ENCODE results near the gene TUBGCP5. TPM values are rescaled to one million over a fixed set of nuclear protein-coding genes. Genes with fewer than 3 reads are reported as not detected.
"Not testable (repeated sequence)": the region's sequence is repeated elsewhere in the genome, so short reads cannot be mapped to it uniquely, and the experiment has no call there.

Gene TUBGCP5
- 13.9 TPM for total RNA-seq

DNA sequence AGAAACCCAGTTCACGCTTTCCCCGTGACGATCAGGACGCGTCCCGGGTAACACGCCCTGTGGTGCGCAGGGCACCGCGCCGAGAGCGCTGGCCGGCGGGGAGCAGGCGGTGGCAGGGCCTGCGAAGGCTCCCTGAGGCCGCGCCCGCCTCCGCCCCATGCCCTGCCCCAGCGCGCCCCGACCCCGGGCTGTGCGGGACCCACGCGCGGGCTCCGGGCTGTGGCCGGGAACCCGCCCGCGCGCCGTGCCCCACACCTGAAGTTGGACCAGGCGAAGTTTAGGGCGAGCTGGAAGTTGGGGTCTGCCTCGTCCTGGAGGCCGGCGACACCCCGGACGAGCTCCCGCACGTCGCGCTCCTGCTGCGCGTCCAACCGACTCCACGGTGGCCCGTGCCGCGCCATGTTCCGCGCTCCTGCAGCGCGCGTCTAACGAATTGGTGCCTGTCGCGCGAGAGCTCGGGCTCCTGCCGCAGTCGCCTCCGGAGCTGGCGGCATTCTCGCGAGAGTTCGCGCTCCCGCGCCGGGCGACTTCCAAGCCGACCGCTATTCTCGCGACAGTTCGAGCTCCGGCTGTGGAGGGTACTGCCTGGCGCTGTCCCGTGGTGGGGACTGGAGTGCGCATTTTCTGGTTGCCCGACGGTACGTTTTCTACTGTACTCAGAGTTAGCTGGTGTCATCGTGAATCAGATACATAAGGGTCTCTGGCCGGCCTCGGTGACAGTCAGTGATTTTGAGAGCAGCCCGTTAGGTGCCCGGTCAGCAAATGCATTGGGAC is at the start of gene TUBGCP5:
Gene TUBGCP5, minus strand, starts transcription at position 427 of the 774 bp plus-strand sequence. Its CDS starts 26 bp downstream, at position 401.
- ATAC-seq = peak; percentile 97

DNA sequence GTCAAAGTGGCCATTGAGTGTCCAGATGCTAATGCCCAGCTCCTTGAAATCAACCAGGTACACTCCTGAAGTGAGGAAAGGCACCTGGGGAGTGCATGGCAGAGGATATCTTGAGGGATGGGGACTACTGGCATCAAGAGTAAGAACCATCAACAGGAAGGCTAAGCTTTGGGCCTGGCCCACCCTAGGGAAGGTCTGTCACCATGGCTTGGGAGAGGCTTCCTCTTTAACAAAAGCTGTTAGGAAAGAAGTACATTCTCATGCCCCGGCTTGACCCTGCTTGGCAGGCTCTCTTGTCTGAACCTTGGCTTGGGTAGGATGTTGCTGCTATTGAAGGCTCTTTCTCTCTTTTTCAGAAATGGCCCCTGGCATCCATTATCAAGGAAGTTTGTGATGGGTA is 43.7 kb upstream of the TUBGCP5 start:
- no peak for ATAC-seq

DNA sequence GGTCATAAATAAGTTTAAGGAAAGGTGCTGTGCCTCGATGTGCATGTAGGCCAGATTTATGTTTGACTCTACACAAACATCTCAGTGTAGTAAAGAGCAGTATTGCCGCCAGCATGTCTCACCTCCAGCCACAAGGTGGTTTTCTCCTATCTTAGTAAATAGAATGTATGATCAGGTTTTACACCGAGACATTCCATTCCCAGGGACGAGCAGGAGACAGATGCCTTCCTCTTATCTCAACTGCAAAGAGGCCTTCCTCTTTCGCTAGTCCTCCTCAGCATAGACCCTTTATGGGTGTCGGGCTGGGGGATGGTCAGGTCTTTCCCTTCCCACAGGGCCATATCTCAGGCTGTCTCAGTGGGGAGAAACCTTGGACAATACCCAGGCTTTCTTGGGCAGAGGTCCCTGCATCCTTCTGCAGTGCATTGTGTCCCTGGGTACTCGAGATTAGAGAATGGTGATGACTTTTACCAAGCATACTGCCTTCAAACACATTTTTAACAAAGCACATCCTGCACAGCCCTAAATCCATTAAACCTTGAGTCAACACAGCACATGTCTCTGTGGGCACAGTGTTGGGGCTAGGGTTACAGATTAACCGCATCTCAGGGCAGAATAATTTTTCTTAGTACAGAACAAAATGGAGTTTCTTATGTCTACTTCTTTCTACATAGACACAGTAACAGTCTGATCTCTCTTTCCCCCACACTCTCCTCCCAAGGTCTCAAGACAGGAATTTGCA is 42.8 kb upstream of the TUBGCP5 start:
- ATAC-seq = not testable (repeated sequence)

DNA sequence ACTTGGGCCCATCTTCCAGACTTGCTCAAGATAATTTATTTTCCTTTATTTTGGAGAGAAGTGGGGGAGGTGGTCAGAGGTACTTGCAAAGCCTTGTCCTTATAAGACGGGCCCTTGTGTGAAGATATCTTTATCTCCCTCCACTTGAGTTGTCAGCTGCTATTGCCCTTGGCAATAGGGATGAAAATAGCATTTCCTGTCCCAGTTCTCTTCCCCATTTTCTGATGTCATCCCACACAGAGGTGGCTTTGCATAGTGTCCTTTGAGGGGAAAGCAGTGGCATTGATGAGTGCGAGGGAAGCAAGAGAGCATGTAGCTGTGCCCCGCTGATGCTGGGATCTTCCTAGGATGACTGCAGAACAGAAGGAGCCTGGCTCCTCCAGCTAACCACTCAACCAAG is 41.9 kb upstream of the TUBGCP5 start:
- no peak for ATAC-seq

DNA sequence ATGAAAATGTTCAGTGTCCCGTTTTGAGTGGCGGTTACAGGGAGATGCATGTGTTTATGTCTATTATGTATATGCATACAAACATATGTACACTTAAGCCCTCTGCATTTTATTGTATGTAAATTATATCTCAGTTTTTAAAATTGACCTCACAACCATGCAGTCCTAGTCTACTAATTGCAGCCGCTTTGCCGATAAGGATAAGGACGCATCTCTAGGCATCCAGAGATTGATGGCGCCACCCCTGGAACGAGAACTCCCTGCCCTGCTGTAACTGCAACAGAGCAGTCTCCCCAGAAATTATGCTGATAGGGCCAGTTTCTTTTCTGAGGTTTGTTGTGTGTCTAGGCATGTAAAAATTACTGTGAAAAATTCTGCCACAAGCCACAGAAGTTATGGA is 40.4 kb upstream of the TUBGCP5 start:
- ATAC-seq = no peak

DNA sequence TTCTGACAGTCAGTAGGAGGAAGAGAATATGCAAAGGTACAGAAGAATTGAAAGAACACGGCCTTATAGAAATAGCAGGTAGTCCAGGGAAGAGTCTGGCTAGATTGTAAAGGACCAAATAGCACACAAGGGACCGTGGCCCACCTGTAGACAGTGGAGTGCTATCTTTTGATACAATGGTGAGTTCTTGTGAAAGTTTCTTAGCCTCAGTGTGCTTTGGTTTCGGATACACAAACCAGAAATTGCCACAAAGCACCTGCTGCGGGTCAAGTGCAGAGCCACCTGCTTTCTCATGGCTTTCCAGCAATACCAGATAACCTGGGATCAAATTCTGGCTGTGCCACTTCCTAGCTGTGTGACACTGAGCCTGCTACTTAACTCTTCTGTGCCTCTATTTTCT is 36.6 kb upstream of the TUBGCP5 start:
- ATAC-seq = no peak

DNA sequence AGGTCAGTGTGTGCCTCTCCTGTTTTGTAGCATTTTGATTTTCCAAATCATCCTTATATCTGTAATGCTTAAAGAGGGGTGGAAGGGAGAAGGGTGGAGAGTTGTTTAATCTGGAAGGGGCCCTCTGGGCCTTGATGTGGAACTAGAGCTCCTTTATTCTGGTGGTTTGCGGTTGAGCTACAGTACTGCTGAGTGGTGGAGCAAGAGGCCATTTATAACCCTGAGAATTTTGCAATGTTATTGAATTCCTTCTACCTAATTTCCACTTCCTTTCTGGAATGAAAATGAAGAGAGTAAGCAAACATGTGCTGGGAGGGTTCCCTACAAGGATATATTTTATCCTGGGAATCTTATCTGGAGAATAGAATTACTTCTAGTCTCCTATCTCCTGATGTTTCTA is 35.3 kb upstream of the TUBGCP5 start:
- ATAC-seq = no peak

DNA sequence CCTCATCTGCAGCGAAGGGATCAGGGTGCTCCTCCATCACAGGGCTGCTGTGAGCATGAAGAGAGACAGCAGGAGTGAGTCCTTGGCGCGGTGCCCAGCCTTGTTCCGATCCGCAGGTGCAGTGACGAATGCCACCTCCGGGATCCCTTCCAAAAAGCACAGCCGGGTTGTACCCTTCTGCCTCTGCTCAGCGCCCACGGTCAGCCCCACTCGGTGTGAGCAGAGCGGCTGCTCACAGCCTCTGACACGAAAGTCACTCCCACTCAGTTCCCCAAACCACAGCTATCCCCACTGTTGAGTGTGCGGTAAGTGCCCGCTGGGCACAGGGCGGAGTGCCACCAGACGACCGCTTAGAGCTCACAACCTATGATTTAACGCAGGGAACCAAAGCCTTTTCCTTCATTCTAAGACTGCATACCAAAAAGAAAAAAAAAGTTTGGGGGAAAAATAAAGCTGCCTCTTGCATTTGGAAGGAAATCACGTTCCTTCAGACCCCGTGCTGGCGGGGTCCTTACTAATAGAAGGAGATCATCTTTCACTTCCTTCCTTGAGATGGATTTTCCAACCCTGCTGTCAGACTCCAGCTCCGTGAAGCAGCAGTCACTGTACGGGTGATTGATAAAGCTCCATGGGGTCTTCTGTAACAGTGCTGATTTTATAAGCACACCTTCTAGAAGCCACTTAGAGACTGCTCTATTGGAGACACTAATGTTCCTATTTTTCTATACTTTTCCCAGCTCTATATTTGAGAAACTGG is 34.7 kb upstream of the TUBGCP5 start:
- ATAC-seq = peak; percentile 37

DNA sequence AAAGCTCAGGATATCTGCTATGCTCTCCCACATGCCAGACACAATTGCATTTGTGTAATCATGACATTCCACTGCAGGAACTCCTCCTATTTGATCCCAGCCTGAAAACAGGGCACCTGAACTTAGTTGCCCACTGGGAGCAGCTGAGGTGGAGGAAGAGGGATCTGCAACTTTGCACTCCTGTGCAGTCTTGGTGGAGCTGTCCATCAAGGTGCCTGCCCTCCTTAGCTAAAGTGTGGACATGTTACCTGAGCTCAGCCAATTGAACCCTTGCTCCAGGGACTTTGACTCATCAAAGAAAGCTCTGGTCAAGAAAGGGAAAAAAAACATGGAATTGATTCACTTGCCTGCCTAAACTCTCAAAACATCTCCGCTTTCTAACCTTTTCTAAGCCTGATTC is 33.3 kb upstream of the TUBGCP5 start:
- ATAC-seq = no peak

DNA sequence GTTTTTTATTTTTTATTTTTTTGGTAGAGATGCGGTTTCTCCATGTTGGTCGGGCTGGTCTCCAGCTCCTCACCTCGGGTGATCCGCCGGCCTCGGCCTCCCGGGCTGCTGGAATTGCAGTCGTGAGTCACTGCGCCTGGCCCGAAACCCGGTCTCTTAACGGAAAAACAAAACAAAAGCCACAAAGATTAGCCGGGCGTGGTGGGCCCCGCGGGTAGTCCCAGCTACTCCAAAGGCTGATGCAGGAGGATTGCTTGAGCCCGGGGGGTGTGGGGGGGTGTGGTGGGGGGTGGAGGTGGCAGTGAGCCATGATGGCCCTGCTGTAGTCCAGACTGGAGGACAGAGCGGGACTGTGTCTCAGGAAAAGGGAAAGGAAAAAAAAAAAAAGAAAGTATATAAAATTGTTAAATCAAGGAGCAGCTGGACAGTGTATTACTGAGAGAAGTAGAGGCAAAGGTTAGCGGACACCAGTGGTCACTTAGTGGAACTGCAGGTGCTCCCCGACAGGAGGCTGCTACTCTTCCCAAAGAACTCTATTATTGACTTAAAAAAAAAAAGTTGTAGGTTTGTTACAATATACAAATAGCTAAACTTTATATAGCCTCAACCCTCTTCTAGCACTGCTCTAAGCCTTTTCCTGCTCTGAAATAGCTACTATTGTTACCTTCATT is 30.3 kb upstream of the TUBGCP5 start:
- no peak for ATAC-seq

DNA sequence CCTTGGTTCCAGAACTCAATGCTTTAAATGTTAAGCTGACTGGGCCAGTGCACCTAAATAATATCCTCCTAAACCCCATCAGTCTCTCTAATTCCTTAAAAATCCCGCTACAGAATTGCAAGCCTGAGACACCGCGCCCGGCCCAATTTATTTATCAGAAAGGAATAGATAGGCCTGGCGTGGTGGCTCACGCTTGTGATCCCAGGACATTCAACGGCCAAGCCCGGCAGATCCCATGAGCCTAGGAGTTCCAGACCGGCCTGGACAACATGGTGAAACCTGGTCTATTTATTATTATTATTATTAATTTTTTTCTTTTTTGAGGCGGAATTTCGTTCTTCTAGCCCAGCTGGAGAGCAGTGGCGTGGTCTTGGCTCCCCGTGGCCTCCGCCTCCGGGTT is 28.0 kb upstream of the TUBGCP5 start:
- no peak for ATAC-seq

DNA sequence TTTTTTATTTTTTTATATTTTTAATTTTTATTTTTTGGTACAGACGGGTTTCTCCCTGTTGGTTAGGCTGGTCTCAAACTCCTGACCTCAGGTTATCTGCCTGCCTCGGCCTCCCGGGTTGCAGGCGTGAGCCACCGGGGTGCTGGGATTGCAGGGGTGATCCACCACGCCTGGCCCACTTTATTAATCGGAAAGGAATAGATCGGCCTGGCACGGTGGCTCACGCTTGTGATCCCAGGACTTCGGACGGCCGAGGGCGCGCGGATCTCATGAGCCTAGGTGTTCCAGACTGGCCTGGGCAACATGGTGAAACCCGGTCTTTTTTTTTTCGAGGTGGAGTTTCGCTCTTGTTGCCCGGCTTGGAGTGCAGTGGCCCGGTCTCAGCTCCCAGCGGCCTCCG is 26.5 kb upstream of the TUBGCP5 start:
- ATAC-seq = no peak

DNA sequence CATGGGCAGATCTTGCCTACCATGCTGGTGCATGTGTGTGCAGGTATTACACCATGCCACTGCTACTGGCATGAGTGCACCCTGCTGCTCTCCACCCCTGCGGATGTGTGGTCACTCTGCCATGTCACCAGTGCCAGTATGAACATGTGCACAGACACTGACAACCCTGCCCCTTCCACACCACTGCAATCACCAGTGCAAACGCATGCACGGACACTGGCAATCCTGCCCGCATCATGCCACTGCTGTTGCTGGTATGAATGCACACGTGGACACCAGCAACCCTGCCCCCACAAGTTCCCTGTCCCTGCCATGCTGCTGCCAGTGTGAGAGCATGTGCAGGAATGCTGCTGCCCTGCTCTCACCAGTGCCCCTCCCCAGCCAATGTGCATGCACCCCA is 24.8 kb upstream of the TUBGCP5 start:
- no peak for ATAC-seq

DNA sequence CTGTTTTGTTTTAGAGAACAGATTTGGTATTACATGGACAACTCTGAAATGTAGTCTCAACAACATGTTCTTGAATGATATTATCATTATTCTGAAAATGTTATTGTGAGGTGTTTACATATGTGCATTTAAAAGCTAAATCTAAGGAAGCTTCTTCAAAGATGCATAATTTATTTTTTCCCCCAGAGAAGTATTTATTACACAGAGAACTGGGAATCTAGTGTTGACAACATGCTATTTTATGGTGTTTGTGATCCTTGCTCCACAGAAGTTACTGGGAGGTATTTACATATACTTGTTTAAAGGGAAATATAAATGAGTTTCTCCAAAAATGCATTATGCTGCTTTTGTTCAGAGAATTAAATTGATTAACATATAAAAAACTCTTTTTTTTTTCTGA is 18.3 kb upstream of the TUBGCP5 start:
- ATAC-seq = no peak

DNA sequence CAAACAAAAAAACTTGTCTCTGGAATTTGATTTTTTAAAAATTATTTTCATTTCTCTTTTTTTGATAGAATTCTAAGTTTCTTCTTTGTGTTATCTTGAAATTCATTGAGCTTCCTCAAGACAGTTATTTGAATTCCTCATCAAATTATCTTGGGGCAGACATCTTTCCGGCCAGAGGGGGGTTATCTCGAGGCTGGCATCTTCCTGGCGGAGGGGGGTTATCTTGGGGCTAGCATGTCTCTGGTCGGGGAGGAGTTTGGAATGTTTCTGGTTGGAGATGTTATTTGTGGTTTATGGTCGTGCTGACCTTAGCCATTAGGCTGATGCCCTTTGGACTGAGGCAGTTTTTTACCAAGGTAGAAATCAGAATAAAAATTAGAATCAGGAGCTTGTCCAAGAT is 15.9 kb upstream of the TUBGCP5 start:
- no peak for ATAC-seq

DNA sequence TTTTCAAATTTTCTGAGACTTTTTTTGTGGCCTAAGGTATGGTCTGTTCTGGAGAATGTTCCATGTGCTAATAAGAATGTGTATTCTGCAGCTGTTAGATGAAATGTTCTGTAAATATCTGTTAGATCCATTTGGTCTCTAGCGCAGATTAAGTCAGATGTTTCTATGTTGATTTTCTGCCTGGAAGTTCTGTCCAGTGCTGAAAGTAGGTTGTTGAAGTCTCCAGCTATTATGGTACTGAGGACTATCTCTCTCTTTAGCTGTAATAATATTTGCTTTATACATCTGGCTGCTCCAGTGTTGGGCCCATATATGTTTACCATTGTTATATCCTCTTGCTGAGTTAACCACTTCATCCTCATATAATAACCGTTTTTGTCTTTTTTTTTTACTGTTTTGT is 13.2 kb upstream of the TUBGCP5 start:
- ATAC-seq = no peak

DNA sequence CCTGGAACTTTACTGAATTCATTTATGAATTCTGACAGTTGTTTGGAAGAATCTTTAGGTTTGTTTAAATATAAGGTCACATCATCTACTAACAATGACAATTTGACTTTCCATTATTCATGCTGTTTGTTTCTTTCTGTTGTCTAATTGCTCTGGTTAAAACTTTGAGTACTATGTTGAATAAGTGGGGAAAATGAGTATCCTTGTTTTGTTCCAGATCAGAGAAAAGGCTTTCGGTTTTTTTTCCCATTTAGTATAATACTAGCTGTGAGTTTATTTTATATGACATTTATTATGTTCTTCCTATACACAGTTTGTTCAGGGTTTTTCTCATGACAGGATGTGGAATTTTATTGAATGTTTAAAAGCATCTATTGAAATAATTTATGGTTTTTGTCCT is 11.3 kb upstream of the TUBGCP5 start:
- ATAC-seq = no peak

DNA sequence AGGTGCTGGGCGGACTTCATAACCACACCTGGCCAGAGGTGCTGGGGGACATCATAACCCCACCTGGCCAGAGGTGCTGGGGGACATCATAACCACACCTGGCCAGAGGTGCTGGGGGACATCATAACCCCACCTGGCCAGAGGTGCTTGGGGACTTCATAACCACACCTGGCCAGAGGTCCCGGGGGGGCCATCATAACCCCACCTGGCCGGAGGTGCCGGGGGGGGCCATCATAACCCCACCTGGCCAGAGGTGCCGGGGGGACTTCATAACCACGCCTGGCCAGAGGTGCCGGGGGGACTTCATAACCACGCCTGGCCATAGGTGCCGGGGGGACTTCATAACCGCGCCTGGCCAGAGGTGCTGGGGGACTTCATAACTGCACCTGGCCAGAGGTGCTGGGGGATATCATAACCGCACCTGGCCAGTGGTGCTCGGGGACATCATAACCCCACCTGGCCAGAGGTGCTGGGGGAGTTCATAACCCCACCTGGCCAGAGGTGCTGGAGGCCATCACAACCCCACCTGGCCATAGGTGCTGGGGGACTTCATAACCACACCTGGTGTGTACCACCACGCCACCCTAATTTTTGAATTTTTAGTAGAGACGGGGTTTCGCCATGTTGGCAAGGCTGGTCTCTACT is 10.7 kb upstream of the TUBGCP5 start:
- ATAC-seq = no peak

DNA sequence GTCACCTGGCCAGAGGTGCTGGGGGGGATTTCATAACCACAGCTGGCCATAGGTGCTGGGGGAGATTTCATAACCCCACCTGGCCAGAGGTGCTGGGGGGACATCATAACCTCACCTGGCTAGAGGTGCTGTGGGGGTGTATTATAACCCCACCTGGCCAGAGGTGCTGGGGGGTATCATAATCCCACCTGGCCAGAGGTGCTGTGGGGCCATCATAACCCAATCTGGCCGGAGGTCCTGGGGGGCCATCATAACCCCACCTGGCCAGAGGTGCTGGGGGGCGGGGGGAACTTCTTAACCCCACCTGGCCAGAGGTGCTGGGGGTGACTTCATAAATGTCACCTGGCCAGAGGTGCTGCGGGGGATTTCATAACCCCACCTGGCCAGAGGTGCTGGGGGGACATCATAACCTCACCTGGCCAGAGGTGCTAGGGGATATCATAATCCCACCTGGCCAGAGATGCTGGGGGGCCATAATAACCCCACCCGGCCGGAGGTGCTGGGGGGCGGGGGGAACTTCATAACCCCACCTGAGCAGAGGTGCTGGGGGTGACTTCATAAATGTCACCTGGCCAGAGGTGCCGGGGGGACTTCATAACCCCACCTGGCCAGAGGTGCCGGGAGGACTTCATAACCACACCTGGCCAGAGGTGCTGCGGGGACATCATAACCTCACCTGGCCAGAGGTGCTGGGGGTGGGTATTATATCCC is 9.4 kb upstream of the TUBGCP5 start:
- not testable (repeated sequence) for ATAC-seq

DNA sequence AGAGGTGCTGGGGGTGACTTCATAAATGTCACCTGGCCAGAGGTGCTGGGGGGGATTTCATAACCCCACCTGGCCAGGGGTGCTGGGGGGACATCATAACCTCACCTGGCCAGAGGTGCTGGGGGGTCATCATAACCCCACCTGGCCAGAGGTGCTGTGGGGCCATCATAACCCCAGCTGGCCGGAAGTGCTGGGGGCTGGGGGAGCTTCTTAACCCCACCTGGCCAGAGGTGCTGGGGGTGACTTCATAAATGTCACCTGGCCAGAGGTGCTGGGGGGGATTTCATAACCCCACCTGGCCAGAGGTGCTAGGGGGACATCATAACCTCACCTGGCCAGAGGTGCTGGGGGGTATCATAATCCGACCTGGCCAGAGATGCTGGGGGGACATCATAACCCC is 4.6 kb upstream of the TUBGCP5 start:
- ATAC-seq = not testable (repeated sequence)

DNA sequence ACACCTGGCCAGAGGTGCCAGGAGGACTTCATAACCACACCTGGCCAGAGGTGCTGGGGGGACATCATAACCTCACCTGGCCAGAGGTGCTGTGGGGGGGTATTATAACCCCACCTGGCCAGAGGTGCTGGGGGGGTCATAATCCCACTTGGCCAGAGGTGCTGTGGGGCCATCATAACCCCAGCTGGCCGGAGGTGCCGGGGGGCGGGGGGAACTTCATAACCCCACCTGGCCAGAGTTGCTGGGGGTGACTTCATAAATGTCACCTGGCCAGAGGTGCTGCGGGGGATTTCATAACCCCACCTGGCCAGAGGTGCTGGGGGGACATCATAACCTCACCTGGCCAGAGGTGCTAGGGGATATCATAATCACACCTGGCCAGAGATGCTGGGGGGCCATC is 4.2 kb upstream of the TUBGCP5 start:
- ATAC-seq = not testable (repeated sequence)

DNA sequence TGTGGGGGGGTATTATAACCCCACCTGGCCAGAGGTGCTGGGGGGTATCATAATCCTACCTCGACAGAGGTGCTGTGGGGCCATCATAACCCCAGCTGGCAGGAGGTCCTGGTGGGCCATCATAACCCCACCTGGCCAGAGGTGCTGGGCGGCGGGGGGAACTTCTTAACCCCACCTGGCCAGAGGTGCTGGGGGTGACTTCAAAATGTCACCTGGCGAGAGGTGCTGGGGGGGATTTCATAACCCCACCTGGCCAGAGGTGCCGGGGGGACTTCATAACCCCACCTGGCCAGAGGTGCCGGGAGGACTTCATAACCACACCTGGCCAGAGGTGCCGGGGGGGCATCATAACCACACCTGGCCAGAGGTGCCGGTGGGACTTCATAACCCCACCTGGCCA is 2.4 kb upstream of the TUBGCP5 start:
- ATAC-seq = not testable (repeated sequence)

All from esophagus mucosa (tissue), 1 donor.